ENCODE data around the gene RDH13. TPM values are rescaled to one million over a fixed set of nuclear protein-coding genes. Genes with fewer than 3 reads are reported as not detected.
"Not testable (repeated sequence)": the region's sequence is repeated elsewhere in the genome, so short reads cannot be mapped to it uniquely, and the experiment has no call there.

RDH13 gene
- total and polyA plus RNA-seq, 2 donors (not counting 1 experiment from before 2014, with no cell fraction given), result 2.7 to 6.9 TPM

GRCh38 chr19:55063492-55063843 is 520 bp upstream of the RDH13 start:
- Histone ChIP-seq H3K27ac (ENCODE audit: insufficient read depth, low read length) (no peak overlapping the region), H2AFZ (ENCODE audit: low read length) (no peak overlapping the region), H3K27me3 (ENCODE audit: control insufficient read depth, insufficient read depth, low read length) (peaks cover 9% of the 10 kb centered on the region), H3K9me3 (ENCODE audit: control insufficient read depth, insufficient read depth, low read depth, low read length) (no peaks in the 10 kb centered on the region), H3K79me2 (ENCODE audit: control insufficient read depth, insufficient read depth, low read length) (no peaks in the 10 kb centered on the region), H3K4me1 (ENCODE audit: control insufficient read depth, extremely low read depth, insufficient read depth, low read length) (no peaks in the 10 kb centered on the region), H3K36me3 (ENCODE audit: control insufficient read depth, insufficient read depth, low read length) (no peaks in the 10 kb centered on the region), H3K4me3 (replicated peaks in 1 of 4; ENCODE audit: control extremely low read depth in 1 of 4, insufficient read depth in 1 of 4, low read depth in 3 of 4, low read length in 4 of 4) (peak overlapping the region in 2 of 4 experiments; percentile 61 to 78), H3K9ac (ENCODE audit: insufficient read depth, low read length) (no peak overlapping the region), H4K20me1 (ENCODE audit: control insufficient read depth, extremely low read depth, insufficient read depth, low read length) (no peaks in the 10 kb centered on the region), H3K4me2 (ENCODE audit: extremely low read depth, insufficient read depth, low read length) (no peak overlapping the region)
- DNase-seq (ENCODE audit: low read depth in 2 of 2), result no peak
- TF ChIP-seq CTCF (conservative IDR thresholded peaks at IDR 0.05 in 1 of 2, IDR thresholded peaks at IDR 0.05 in 1 of 2; ENCODE audit: low read depth in 1 of 2, low read length in 2 of 2) (no peak), EZH2 (IDR thresholded peaks at IDR 0.05; ENCODE audit: low read length, missing control alignments) (no peak)

- not testable (repeated sequence) for H3K4me2 ChIP-seq (ENCODE audit: extremely low read depth, insufficient read depth, low read length); H3K4me1 ChIP-seq (ENCODE audit: control insufficient read depth, extremely low read depth, insufficient read depth, low read length); H3K36me3 ChIP-seq (ENCODE audit: control insufficient read depth, insufficient read depth, low read length); H3K4me3 ChIP-seq (replicated peaks in 1 of 4; ENCODE audit: control extremely low read depth in 1 of 4, insufficient read depth in 1 of 4, low read depth in 3 of 4, low read length in 4 of 4); H3K9me3 ChIP-seq (ENCODE audit: control insufficient read depth, insufficient read depth, low read depth, low read length); H2AFZ ChIP-seq (ENCODE audit: low read length); H3K27me3 ChIP-seq (ENCODE audit: control insufficient read depth, insufficient read depth, low read length); H3K27ac ChIP-seq (ENCODE audit: insufficient read depth, low read length); H3K9ac ChIP-seq (ENCODE audit: insufficient read depth, low read length); H3K79me2 ChIP-seq (ENCODE audit: control insufficient read depth, insufficient read depth, low read length); H4K20me1 ChIP-seq (ENCODE audit: control insufficient read depth, extremely low read depth, insufficient read depth, low read length)
- DNase-seq (ENCODE audit: low read depth in 2 of 2), result peak in 1 of 2 donors; percentile 35
These were observed 2.7 kb downstream of the RDH13 start for GRCh38 chr19:55060287-55060686.

GRCh38 chr19:55058781-55059610 is 4.0 kb downstream of the RDH13 start:
- H2AFZ ChIP-seq (ENCODE audit: low read length), result no peak overlapping the region
- H3K4me3 ChIP-seq (replicated peaks in 1 of 4; ENCODE audit: control extremely low read depth in 1 of 4, insufficient read depth in 1 of 4, low read depth in 3 of 4, low read length in 4 of 4), result no peak overlapping the region
- no peak overlapping the region for H3K9ac ChIP-seq (ENCODE audit: insufficient read depth, low read length)
- H3K27ac ChIP-seq (ENCODE audit: insufficient read depth, low read length), result no peak overlapping the region
- no peaks in the 10 kb centered on the region for H3K79me2 ChIP-seq (ENCODE audit: control insufficient read depth, insufficient read depth, low read length)
- TF ChIP-seq EZH2 (IDR thresholded peaks at IDR 0.05; ENCODE audit: low read length, missing control alignments) (no peak), CTCF (conservative IDR thresholded peaks at IDR 0.05 in 1 of 2, IDR thresholded peaks at IDR 0.05 in 1 of 2; ENCODE audit: low read depth in 1 of 2, low read length in 2 of 2) (no peak)
- H3K36me3 ChIP-seq (ENCODE audit: control insufficient read depth, insufficient read depth, low read length), result no peaks in the 10 kb centered on the region
- no peak overlapping the region for H3K4me2 ChIP-seq (ENCODE audit: extremely low read depth, insufficient read depth, low read length)
- no peaks in the 10 kb centered on the region for H3K27me3 ChIP-seq (ENCODE audit: control insufficient read depth, insufficient read depth, low read length)
- H3K4me1 ChIP-seq (ENCODE audit: control insufficient read depth, extremely low read depth, insufficient read depth, low read length), result no peaks in the 10 kb centered on the region
- H3K9me3 ChIP-seq (ENCODE audit: control insufficient read depth, insufficient read depth, low read depth, low read length), result no peaks in the 10 kb centered on the region
- no peaks in the 10 kb centered on the region for H4K20me1 ChIP-seq (ENCODE audit: control insufficient read depth, extremely low read depth, insufficient read depth, low read length)
- DNase-seq (ENCODE audit: low read depth in 2 of 2), result no peak

Data from fibroblast of lung (primary cell).